Measurements from ENCODE around the gene FRY.

GRCh38 chr13:32029684-32030083 lies 1.9 kb upstream of the FRY start:
- TF ChIP-seq TAF1 (IDR thresholded peaks at IDR 0.05; ENCODE audit: borderline replicate concordance, low read depth, low read length), result no peak
- TF ChIP-seq GABPA (IDR thresholded peaks at IDR 0.05; ENCODE audit: low read depth), result no peak
- no peak for TF ChIP-seq ASH2L (IDR thresholded peaks at IDR 0.05; ENCODE audit: borderline replicate concordance, low read depth)
- TF ChIP-seq EP300 (IDR thresholded peaks at IDR 0.05; ENCODE audit: borderline replicate concordance in 1 of 2, control insufficient read depth in 1 of 2, low read depth in 2 of 2, low read length in 2 of 2), result no peak
- no peak for TF ChIP-seq CTCF (IDR thresholded peaks at IDR 0.05 in 2 of 3, conservative IDR thresholded peaks at IDR 0.05 in 1 of 3; ENCODE audit: control insufficient read depth in 2 of 3, extremely low read depth in 1 of 3, insufficient read depth in 1 of 3, low read depth in 3 of 3, low read length in 3 of 3)
- no peak for TF ChIP-seq ZNF274 (IDR thresholded peaks at IDR 0.05; ENCODE audit: insufficient read depth, insufficient read length)
- TF ChIP-seq TBL1XR1 (IDR thresholded peaks at IDR 0.05; ENCODE audit: low read depth, low read length), result no peak
- TF ChIP-seq, protein P1, sequence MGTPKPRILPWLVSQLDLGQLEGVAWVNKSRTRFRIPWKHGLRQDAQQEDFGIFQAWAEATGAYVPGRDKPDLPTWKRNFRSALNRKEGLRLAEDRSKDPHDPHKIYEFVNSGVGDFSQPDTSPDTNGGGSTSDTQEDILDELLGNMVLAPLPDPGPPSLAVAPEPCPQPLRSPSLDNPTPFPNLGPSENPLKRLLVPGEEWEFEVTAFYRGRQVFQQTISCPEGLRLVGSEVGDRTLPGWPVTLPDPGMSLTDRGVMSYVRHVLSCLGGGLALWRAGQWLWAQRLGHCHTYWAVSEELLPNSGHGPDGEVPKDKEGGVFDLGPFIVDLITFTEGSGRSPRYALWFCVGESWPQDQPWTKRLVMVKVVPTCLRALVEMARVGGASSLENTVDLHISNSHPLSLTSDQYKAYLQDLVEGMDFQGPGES (IDR thresholded peaks at IDR 0.05), result no peak
- no peak for TF ChIP-seq MLLT1 (IDR thresholded peaks at IDR 0.05)
- TF ChIP-seq YY1 (IDR thresholded peaks at IDR 0.05; ENCODE audit: low read depth, low read length), result no peak
